ENCODE measurements around the gene CTNNA3.

Gene CTNNA3

GRCh38 chr10:66931949-66932343 is 764.0 kb downstream of the CTNNA3 start:
- no peak for DNase-seq (ENCODE audit: low read depth in 2 of 2)

DNA sequence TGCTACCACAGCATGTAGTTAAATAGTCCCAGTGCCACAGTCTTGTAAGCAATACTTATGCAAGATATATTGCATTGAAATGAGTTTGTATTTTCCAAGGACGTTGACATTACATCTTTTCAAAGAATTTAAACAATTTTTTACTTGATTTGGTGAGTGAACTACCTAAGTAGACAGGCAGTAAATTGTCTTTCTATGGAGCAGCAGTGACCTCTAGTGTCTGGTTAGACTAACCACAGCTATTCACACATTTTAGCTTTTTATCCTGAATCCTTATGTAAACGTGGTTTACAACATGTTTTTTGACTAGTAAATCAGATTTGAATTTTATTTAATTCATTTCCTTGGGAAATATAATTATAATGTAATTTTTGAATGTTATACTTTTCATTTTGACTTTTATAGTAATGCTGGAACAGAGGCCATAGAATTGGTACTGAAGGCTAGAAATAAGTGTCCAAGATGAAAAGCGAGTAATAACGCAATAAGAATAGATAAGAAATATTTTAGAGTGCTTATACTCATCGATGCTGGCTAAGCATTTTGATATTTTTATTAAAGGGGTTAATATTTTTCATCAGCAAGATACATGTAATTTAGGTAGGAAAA is 764.6 kb downstream of the CTNNA3 start:
- peak; percentile 50 to 56 for DNase-seq (ENCODE audit: low read depth in 2 of 2)

GRCh38 chr10:66929375-66929774 is 766.6 kb downstream of the CTNNA3 start:
- DNase-seq (ENCODE audit: low read depth in 2 of 2) = no peak

DNA sequence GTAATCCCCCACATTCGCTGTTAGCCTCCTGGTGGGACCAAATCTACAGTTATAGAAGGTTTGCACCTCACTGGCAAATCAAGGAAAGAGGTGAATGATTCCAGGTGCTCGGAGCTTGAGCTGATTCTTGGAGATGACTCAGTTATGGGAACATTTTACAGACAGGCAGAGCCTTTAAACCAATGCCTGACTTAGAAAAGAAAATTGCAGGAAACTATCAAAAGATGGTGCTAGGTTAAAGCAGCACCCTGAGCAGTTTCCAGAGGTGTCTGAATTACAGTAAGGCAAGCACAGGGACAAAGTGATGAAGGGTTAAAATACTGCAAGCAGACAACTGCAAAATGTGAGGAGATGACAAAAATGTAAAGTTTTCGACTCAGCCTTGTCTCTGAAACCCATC is 767.2 kb downstream of the CTNNA3 start:
- DNase-seq (ENCODE audit: low read depth in 2 of 2) = no peak

- peak in 1 of 2 experiments; percentile 7 for DNase-seq (ENCODE audit: low read depth in 2 of 2)
Observed at GRCh38 chr10:66927971-66928770, 767.8 kb downstream of the CTNNA3 start.

- no peak for DNase-seq (ENCODE audit: low read depth in 2 of 2)
Observed at GRCh38 chr10:66927251-66927935, 768.6 kb downstream of the CTNNA3 start.

DNA sequence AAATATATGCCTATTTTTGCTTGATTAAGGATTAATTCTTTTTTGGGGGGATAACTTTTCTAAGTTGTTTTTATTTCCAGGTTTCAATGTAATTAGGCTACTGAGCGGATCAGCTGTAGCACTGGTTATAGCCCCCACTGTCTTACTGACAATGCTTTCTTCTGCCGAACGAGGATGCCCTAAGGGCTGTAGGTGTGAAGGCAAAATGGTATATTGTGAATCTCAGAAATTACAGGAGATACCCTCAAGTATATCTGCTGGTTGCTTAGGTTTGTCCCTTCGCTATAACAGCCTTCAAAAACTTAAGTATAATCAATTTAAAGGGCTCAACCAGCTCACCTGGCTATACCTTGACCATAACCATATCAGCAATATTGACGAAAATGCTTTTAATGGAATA is 769.2 kb downstream of the CTNNA3 start:
- no peak for DNase-seq (ENCODE audit: low read depth in 2 of 2)

DNA sequence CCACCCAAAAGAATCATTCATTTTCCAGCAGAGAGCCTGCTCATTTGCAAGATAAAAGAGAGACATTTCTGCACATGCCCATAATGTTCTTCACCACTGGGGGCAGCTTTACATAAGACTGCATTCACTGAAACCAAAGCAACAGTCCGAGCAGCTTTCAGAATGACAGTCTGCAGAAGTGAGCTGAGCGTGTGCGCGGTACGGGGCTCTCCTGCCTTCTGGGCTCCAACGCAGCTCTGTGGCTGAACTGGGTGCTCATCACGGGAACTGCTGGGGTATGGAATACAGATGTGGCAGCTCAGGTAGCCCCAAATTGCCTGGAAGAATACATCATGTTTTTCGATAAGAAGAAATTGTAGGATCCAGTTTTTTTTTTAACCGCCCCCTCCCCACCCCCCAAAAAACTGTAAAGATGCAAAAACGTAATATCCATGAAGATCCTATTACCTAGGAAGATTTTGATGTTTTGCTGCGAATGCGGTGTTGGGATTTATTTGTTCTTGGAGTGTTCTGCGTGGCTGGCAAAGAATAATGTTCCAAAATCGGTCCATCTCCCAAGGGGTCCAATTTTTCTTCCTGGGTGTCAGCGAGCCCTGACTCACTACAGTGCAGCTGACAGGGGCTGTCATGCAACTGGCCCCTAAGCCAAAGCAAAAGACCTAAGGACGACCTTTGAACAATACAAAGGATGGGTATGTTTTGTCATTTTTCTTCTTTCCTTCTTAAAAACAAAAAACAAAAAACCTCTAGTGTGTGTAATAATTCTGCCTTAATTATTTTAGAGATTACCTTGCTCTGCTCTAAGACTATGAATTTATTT is 769.9 kb downstream of the CTNNA3 start, which contains the start of gene LRRTM3:
LRRTM3 (plus strand) TSS at position 141 of the 820 bp plus-strand sequence.
- DNase-seq (ENCODE audit: low read depth in 2 of 2) = peak; percentile 53 to 65

DNA sequence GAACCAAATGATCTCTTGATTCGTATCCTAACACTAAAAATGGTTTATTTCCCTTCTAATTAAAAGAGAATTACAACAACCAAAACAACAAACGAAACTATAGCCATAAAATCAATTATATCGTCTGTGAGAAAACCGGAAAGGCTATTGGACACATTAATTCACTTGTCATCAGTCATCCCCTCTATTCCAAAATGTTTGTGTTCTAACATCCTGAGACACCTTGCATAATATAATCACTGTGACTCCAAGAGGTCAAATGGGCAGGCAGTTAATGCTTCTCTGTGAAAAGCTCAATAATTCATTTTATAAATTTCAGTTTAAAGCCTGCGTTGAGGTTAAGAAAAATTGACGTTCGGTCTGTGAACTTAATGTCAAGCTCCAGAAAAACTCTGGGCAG is 770.6 kb downstream of the CTNNA3 start:
- no peak for DNase-seq (ENCODE audit: low read depth in 2 of 2)

- DNase-seq (ENCODE audit: low read depth in 2 of 2) = no peak
Observed at GRCh38 chr10:66924674-66925345, 771.2 kb downstream of the CTNNA3 start.

GRCh38 chr10:66919248-66919647 is 776.7 kb downstream of the CTNNA3 start:
- no peak for DNase-seq (ENCODE audit: low read depth in 2 of 2)

- no peak for DNase-seq (ENCODE audit: low read depth in 2 of 2)
Observed at GRCh38 chr10:66917104-66917503, 778.9 kb downstream of the CTNNA3 start.

GRCh38 chr10:66916030-66916429 is 780.0 kb downstream of the CTNNA3 start:
- DNase-seq (ENCODE audit: low read depth in 2 of 2) = no peak

- no peak for DNase-seq (ENCODE audit: low read depth in 2 of 2)
Observed at GRCh38 chr10:66910671-66911070, 785.3 kb downstream of the CTNNA3 start.

GRCh38 chr10:66892871-66893270 is 803.1 kb downstream of the CTNNA3 start:
- DNase-seq (ENCODE audit: low read depth in 2 of 2) = no peak

DNA sequence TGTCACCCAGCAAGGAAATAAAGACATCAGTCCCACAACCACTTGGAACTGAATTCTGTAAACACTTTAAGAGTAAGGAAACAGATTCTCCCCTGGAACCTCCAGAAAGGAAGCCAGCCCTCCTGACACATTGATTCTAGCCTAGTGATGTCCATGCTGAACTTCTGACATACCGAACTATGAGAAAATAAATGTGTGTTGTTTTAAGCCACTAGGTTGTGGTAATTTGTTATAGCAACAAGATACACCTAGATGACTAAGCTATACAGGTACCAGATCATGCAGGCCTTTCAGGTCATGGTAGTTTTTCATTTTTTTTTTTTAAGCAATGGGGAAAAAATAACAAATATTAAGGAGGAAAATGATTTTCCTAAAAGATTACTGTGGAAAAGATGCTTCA is 807.8 kb downstream of the CTNNA3 start:
- DNase-seq (ENCODE audit: low read depth in 2 of 2) = no peak

- DNase-seq (ENCODE audit: low read depth in 2 of 2) = no peak
Observed at GRCh38 chr10:66886848-66887247, 809.1 kb downstream of the CTNNA3 start.

DNA sequence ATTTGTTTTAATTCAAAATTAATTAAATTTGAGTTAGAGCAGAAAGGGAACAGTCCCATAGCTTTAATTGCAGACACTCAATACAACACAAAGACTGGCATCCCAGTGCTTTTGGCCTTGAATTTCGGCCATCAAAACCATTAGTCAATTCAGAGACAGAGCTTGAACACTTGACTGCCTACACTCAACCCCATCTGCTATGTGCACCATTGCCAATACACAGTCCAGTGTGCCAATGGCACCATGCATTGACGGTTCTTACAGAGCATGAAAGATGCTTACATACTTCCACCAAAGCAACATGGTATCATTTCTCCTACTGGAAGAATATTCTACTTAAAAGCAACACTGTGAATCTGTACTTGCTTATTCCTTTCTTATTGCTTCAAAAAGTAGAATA is 813.7 kb downstream of the CTNNA3 start:
- DNase-seq (ENCODE audit: low read depth in 2 of 2) = no peak

DNA sequence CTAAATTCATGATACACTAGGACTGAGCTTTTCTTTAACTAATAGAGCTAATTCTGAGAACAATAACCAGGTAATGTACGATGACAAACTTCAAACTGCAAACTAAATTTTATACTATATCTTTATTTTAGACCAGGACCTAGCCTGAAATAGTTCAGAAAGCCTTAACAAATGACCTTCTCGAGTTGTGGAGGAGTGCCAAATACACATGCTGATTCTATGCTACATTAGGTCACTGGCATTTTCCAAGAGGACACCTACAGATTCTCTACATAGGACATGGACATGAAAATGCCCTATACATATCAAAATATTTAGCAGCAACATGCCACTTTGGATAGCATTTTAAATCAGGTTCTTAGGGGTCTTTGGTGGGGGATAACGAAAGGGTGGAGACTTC is 814.2 kb downstream of the CTNNA3 start:
- DNase-seq (ENCODE audit: low read depth in 2 of 2) = no peak

GRCh38 chr10:66880826-66881225 is 815.2 kb downstream of the CTNNA3 start:
- no peak for DNase-seq (ENCODE audit: low read depth in 2 of 2)

- no peak for DNase-seq (ENCODE audit: low read depth in 2 of 2)
Observed at GRCh38 chr10:66880292-66880691, 815.7 kb downstream of the CTNNA3 start.

All from fibroblast of skin of left quadriceps (primary cell).